ENCODE data around the gene PLEKHB2. TPM values are rescaled to one million over a fixed set of nuclear protein-coding genes. Genes with fewer than 3 reads are reported as not detected.

PLEKHB2 gene
- total and polyA plus RNA-seq, 10 of the 15 experiments (the other 5 are each of a cell fraction or from before 2014, with no cell fraction given), result 12.3 to 55.6 (median 26.2) TPM

GRCh38 chr2:131105950-131106801 is 1.0 kb downstream of the PLEKHB2 start (continued):
- TF ChIP-seq, protein P1, sequence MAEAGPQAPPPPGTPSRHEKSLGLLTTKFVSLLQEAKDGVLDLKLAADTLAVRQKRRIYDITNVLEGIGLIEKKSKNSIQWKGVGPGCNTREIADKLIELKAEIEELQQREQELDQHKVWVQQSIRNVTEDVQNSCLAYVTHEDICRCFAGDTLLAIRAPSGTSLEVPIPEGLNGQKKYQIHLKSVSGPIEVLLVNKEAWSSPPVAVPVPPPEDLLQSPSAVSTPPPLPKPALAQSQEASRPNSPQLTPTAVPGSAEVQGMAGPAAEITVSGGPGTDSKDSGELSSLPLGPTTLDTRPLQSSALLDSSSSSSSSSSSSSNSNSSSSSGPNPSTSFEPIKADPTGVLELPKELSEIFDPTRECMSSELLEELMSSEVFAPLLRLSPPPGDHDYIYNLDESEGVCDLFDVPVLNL (IDR thresholded peaks at IDR 0.05; ENCODE audit: low read depth, low read length), result peak; percentile 40; the same call in 1 of the 2 replicates
- no peak for TF ChIP-seq RELA (IDR thresholded peaks at IDR 0.05; ENCODE audit: borderline replicate concordance, partially characterized antibody)
- TF ChIP-seq GABPA (IDR thresholded peaks at IDR 0.05; ENCODE audit: low read depth), result no peak
- TF ChIP-seq, protein P2, sequence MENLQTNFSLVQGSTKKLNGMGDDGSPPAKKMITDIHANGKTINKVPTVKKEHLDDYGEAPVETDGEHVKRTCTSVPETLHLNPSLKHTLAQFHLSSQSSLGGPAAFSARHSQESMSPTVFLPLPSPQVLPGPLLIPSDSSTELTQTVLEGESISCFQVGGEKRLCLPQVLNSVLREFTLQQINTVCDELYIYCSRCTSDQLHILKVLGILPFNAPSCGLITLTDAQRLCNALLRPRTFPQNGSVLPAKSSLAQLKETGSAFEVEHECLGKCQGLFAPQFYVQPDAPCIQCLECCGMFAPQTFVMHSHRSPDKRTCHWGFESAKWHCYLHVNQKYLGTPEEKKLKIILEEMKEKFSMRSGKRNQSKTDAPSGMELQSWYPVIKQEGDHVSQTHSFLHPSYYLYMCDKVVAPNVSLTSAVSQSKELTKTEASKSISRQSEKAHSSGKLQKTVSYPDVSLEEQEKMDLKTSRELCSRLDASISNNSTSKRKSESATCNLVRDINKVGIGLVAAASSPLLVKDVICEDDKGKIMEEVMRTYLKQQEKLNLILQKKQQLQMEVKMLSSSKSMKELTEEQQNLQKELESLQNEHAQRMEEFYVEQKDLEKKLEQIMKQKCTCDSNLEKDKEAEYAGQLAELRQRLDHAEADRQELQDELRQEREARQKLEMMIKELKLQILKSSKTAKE (IDR thresholded peaks at IDR 0.05; ENCODE audit: low read depth, poor library complexity, severe bottlenecking), result peak; percentile 63
- no peak for TF ChIP-seq FOS (IDR thresholded peaks at IDR 0.05; ENCODE audit: borderline replicate concordance, extremely low read depth, insufficient read length)
- no peak for TF ChIP-seq CHD2 (IDR thresholded peaks at IDR 0.05; ENCODE audit: borderline replicate concordance, low read depth, low read length)
- TF ChIP-seq MEF2A (IDR thresholded peaks at IDR 0.05; ENCODE audit: insufficient read depth, low read depth, low read length), result no peak
- TF ChIP-seq JUND (IDR thresholded peaks at IDR 0.05; ENCODE audit: low read depth, low read length), result no peak
- no peak for TF ChIP-seq CBFB (IDR thresholded peaks at IDR 0.05; ENCODE audit: low read depth)
- TF ChIP-seq SP1 (IDR thresholded peaks at IDR 0.05; ENCODE audit: low read depth, low read length), result no peak
- TF ChIP-seq ZNF24 (IDR thresholded peaks at IDR 0.05), result no peak
- TF ChIP-seq KAT2A (conservative IDR thresholded peaks at IDR 0.05; ENCODE audit: control insufficient read depth, low read depth, low read length), result no peak
- TF ChIP-seq SRF (IDR thresholded peaks at IDR 0.05; ENCODE audit: low read depth in 2 of 2, low read length in 2 of 2), result no peak
- no peak for TF ChIP-seq SREBF2 (IDR thresholded peaks at IDR 0.05; ENCODE audit: low read length)
- peak; percentile 66; the same call in 1 of the 2 replicates for TF ChIP-seq SPI1 (IDR thresholded peaks at IDR 0.05; ENCODE audit: borderline replicate concordance, insufficient read depth, low read depth, low read length)
- no peak for TF ChIP-seq ASH2L (IDR thresholded peaks at IDR 0.05; ENCODE audit: borderline replicate concordance, low read depth)
- TF ChIP-seq CEBPB (IDR thresholded peaks at IDR 0.05; ENCODE audit: borderline replicate concordance in 1 of 2, low read depth in 2 of 2, low read length in 2 of 2), result no peak
- no peak for TF ChIP-seq SREBF1 (IDR thresholded peaks at IDR 0.05; ENCODE audit: low read length)
- TF ChIP-seq ATF2 (IDR thresholded peaks at IDR 0.05; ENCODE audit: low read length), result no peak
- TF ChIP-seq, protein P3, sequence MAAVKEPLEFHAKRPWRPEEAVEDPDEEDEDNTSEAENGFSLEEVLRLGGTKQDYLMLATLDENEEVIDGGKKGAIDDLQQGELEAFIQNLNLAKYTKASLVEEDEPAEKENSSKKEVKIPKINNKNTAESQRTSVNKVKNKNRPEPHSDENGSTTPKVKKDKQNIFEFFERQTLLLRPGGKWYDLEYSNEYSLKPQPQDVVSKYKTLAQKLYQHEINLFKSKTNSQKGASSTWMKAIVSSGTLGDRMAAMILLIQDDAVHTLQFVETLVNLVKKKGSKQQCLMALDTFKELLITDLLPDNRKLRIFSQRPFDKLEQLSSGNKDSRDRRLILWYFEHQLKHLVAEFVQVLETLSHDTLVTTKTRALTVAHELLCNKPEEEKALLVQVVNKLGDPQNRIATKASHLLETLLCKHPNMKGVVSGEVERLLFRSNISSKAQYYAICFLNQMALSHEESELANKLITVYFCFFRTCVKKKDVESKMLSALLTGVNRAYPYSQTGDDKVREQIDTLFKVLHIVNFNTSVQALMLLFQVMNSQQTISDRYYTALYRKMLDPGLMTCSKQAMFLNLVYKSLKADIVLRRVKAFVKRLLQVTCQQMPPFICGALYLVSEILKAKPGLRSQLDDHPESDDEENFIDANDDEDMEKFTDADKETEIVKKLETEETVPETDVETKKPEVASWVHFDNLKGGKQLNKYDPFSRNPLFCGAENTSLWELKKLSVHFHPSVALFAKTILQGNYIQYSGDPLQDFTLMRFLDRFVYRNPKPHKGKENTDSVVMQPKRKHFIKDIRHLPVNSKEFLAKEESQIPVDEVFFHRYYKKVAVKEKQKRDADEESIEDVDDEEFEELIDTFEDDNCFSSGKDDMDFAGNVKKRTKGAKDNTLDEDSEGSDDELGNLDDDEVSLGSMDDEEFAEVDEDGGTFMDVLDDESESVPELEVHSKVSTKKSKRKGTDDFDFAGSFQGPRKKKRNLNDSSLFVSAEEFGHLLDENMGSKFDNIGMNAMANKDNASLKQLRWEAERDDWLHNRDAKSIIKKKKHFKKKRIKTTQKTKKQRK (IDR thresholded peaks at IDR 0.05; ENCODE audit: low read depth, low read length), result no peak
- peak; percentile 11 to 27; a peak in 1 of 4 replicates for TF ChIP-seq IKZF2 (IDR thresholded peaks at IDR 0.05)
- 0 out of 2 replicates have a peak, but pooled peaks have one; percentile 17 for TF ChIP-seq STAT3 (IDR thresholded peaks at IDR 0.05; ENCODE audit: low read depth, low read length)

Data from GM12878 (cell line).